ENCODE data around the gene TOP2A.
"Not testable (repeated sequence)": the region's sequence is repeated elsewhere in the genome, so short reads cannot be mapped to it uniquely, and the experiment has no call there.

The TOP2A gene

DNA sequence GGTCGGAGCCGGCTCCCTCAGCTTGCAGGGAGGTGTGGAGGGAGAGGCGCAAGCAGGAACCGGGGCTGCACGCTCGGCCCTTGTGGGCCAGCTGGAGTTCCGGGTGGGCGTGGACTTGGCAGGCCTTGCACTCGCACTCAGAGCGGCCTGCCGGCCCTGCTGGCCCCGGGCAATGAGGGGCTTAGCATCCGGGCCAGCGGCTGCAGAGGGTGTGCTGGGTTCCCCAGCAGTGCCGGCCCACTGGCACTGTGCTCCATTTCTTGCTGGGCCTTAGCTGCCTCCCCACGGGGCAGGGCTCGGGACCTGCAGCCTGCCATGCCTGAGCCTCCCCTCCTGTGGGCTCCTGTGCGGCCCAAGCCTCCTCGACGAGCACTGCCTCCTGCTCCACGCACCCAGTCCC, 41.9 kb downstream of the TOP2A start:
- not testable (repeated sequence) for DNase-seq

DNA sequence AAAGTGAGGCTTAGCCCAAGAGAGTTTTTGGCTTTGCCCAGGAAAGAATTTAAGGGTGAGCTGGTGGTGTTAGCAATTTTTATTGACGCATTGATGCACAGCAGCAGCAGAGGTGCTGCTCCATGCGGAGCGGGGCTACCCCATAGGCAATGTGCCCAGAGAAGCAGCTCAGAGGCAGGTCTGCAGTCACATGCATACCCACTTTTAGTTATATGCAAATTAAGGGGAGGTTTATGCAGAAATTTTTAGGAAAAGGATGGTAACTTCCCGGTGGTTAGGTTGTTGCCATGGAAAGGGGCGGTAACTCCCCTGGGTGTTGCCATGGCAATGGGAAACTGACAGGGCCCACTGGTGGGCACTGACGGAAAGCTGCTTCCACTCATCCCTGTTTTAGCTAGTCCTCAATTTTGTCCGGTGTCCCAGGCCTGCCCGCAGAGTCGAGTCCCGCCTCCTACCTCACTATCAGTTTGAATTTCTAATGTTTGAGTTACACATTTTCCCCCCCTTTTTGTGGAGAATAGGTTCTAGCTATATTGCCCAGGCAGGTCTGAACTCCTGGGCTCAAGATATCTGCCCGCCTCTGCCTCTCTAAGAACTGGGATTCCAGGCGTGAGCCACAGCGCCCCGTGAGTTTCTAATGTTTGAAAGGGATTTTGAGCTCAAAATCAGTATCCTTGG, 42.7 kb downstream of the TOP2A start:
- DNase-seq: no peak

DNA sequence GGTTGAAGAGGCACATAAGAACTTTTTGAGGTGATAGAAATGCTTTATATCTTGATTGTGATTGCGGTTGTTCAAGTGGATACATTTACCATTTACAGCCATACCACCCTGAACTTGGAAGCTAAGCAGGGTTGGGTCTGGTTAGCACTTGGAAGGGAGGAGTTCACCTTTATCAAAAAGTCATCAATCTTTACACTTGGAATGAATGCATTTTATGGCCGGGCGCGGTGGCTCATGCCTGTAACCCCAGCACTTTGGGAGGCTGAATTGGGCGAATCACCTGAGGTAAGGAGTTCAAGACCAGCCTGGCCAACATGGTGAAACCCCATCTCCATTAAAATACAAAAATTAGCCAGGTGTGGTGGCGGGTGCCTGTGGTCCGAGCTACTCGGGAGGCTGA, 43.7 kb downstream of the TOP2A start:
- no peak for DNase-seq

DNA sequence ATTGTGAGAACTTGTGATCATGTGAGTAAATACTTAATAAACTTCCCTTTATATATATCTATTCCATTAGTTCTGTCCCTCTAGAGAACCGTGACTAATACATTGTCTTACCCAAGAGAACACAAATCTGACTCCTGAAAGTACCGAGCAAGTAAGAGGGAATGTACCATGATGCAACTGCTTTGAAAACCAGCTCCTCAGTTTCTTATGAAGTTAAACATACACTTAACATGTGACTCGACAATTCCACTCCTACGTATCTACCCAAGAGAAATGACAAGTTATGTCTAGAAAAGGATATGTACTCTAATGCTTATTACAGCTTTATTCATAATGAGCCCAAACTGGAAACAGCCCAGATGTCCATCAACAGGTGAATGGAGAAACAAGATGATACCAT, 44.4 kb downstream of the TOP2A start:
- DNase-seq: peak; percentile 65

DNA sequence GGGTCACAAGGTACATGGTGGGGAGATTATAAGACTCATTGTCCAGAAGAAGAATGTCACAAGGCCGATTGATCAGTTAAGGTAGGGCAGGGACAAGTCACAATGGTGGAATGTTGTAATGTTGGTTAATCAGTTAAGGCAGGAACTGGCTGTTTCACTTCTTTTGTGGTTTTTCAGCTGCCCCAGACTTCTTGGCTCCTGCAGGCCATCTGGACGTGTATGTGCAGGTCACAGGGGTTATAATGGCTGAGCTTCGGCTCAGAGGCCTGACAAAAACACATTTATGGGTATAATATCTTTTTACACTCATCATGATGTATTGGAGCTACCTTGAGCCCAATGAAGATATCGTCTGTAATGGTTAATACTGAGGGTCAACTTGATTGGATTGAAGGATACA, 45.1 kb downstream of the TOP2A start:
- not testable (repeated sequence) for DNase-seq

DNA sequence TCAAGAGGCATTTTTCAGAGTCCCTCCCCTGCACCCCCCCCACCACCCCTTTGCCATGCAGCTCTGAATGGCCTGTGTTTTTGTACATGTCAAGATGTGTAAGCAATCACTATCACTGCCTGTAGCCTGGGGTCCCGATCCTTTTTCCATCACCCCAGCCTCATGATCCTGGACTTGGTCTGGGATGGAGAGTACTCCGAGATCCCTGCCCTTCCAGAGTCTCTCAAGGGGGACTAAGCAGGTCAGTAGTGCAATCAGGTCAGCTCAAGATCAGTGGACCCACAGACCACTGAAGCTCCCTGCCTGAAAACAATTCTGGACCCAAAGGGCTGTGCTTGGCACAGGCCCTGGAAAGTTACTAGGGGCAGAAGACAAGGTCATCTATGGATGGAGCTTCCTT, 45.7 kb downstream of the TOP2A start:
- DNase-seq: no peak

DNA sequence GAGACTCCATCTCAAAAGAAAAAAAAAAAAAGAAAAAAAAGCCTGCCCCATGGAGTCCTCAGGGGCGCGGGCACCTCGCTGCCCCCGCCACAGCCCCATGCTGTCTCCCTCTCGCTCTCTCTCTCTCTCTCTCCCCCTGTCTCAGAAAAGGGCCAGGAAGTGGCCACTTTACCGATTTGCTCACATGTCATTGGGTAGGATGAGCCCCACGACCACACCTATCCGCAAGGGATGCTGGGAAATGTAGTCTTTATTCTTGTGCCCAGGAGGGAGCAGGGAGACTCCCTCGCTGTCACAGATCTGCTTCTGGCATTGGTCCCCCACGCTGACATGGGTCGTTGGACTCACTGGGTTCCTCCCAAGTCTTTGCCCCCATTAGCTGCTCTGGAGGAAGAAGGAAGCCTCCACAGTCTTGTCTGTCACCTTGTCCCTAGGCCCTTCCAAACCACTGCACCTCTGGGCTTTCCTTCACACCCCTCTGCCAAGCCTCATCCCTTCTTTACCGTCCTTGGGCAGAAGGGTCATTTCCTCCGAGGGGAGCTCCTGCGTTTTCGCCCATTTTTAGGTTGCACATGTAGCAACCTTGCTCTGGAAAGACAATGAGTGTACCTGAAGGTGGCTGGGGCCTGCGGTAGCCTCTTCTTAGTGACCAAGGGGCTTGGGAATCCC, 46.3 kb downstream of the TOP2A start:
- no peak for DNase-seq

DNA sequence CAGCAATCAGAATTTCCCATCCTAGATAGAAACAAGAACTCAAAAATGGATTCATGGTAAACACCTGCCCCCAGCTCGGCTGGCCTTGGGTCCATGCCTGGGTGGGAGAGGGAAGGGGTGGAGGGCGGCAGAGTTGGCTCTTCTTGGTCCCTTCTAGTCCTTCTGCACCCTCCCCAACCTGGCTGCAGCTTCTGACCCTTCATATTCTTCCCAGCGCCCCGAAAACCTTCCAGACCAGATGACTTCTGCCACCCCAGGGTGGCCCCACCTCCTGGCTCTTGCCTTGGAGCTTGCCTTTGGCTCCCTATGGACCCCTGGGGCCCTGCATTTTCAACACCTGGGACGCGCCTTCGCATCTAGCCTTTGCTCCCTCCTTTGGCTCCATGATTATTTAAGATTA, 47.8 kb downstream of the TOP2A start:
- DNase-seq: no peak

DNA sequence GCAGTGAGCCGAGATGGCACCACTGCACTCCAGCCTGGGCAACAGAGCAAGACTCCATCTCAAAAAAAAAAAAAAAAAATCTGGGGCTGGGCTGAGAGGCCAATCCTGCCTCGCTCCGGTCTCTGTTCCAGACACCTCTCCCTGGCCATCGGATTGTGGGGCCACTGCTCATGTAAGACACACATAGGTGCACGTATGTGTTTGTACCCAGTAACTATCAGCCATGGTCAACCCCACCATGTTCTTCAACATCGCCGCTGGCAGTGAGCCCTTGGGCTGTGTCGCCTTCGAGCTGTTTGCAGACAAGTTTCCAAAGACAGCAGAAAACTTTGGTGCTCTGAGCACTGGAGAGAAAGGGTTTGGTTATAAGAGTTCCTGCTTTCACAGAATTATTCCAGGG, 50.0 kb downstream of the TOP2A start:
- not testable (repeated sequence) for DNase-seq

DNA sequence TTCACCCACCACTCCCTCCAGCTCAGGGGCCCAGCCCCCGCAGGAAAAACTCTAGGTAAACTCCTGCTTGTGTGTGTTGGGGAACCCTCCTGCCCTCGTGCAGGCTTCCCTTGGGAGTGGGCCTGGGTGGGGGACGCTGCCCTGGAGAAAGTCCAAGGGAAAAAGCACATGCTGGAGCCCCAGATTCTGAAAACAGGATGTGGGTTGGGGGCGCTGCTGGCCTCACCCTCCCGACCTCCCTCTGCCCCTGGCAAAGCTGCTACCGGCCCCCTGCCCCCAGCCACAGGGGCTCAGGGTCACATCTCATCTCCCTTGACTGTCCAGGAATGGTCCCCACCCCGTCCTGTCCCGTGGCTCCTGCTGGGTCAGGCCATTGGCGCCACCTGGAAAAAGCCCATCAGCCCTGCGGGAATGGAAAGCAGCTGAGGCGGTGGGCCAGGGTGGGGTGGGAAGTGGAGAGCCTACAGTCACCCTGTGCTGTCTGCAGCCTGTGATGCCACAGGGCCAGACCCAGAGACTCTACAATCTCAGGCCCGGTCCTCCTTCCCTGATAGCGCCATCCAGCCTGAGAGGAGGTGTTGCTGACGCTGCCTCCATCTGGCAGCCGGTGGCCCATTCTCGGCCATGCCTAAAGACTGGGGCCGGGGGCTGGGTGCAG, 50.7 kb downstream of the TOP2A start:
- no peak for DNase-seq

DNA sequence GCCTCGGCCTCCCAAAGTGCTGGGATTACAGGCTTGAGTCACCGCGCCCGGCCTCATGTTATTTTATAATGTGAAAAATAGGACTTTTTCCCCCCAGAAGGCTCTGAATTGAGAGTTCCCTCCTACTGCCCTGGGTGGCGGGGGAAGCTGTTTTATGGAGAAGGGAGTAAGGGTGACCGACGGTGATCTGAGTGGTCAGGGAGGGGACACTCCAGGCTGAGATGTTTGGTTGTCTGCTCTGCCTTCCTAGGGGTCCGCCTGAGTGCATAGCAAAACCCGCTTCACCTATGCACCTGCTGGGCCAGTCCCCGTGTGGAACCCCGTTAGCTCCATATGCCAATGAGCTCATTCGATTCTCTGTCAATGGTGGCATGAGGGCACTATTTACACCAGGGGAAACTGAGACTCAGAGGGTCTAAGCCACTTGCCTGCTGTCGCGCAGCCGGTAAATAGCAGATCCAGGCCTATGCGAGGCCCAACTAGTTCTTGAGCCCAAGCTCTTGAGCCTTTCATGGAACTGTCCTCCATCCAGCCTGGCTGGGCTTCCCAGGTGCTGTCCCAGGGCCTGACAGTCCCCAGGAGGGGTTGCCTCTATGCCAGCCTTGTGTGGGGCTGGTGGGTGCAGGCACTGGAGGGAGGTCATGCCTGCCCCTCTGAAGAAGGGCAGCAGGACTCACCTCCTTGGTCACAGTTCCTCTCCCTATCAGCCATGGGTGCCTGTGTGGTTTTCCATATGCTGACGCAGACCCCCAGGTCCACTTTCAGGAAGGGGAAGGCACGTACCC, 51.4 kb downstream of the TOP2A start:
- DNase-seq: no peak

DNA sequence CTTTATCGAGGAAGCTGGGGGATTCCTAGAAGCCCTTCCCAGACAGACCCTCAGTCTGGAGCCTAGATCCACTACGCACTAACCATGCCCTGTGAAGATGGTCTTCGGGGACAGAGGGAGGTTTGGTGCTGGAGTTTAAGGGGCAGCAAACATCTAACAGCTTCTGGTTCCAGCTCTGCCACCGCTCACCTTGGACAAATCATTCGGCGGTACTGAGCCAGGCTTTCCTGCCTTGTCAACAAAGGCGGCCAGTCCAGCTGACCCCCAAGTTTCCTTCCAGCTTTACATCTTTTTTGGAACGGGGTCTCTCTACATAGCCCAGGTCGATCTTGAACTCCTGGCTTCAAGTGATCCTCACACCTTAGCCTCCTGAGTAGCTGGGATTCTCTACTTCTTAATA, 52.8 kb downstream of the TOP2A start:
- DNase-seq: no peak

DNA sequence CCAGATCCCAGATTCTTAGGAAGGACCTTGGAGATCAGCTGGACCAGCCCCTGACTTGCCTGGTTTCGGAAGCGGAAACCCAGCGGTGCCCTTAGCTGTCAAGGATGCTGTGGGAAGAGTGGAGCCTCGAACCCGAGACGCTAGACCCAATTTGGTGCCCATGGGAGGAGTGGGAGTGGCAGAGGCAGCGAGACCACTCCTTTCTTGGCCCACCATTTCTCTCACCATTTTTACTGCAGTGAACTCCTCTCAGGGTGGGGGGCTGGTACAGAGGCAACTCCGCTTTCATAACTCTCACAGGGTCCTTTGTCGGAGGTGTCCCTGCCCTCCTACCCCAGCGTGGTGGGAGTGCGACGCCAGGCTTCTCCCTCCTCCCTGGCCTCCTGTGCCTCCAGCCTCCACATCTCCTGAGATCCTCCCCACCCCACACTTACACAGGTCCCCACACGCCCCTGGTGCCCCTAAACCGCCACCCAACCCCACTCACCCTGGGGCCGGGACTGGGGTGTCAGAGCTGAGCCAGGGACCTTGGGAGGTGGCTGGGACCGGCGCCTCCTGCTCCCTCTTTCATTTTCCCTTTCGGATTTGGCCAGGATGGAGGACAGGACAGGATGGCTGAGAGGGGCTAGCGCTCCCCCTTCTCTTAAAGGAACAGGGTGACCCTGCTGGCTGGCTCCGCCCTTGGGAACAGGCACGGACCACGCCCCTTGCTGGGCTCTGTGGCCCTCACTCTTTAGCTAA, 53.4 kb downstream of the TOP2A start, which contains the start of gene GJD3:
Gene GJD3 (minus strand): TSS at position 617 of the 741 bp plus-strand sequence. CDS start 922 bp downstream, outside the sequence.
- no peak for DNase-seq

DNA sequence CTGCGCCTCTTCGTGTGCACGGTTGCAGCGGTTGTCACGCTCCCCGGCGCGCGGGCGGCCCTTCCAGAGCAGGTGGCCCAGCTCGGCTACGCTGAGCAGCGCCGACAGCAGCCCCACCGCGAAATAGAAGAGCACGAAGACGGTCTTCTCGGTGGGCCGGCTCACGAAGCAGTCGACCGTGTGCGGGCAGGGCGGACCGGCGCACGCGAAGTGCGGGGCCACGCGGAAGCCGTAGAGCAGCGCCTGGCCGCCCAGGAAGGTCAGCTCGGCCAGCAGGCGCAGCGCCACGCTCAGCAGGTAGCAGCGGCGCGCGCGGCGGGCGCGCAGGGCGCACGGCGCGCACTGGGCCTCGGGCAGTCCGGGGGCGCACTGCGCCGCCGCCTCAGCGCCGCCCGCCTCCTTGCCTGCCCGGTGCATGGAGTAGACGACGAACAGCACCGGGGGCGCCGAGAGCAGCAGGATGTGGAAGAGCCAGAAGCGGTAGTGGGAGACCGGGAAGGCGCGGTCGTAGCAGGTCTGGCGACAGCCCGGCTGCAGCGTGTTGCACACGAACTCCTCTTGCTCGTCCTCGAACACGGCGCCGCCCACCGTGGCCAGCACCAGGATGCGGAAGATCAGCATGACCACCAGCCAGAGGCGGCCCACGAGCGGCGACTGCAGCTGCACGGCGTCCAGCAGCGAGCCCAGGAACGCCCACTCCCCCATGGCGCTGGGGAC, 54.4 kb downstream of the TOP2A start:
- DNase-seq: no peak

DNA sequence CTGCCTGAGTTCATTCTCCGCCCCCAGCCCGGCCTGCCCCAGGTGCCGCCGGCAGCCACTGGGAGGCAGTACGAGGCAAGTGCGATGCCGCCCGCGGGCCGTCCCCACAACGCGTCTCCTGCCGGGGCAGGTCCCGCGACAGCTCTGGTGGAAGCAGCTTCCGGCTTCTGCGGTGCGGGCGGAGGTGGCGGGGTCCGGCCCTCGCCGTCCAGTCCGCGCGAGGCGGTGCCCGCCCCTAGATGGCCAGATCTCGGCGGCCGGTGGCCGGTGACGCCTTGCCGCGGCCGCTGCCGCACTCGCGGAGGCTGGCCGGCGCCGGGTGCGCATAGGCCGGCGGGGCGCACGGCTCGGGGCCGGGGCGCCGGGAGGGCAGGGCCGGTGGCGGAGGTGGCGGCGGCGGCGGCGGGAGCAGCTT, 55.0 kb downstream of the TOP2A start:
- peak; percentile 61 for DNase-seq

DNA sequence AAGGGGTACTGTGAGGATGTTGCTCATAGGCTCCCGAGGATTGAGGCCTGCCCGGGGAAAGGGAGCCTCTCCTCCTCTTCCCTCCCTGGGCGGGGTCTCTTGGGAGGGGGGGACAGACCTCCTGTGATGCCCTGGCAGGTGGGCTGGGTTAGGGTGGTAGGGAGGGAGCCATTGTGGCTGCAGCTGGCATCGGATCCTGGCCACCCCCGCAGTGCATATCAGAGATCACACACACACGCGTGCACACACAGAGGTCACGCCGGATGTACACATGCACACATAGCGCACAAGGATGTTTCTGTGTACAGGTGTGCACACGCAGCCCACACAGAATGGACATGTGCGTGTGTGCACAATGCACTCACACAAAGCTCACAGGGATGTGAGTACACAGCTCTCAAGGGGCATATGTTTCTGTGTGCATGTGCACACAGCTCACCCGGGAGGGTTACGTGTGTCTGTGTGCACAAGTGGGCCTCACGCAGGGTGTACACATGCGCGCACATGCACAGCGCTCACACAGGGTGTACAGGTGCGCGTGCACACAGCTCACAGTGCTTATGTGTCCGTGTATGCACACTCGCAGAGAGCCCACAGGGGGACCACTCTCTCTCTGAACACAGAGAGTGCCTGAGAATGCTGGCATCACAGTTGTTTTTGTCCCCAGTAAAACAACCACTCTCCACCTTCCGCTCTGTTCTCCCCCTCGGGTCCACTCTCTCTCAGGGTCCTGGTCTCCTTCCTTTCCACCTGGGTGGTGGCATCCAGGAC, 55.6 kb downstream of the TOP2A start:
- DNase-seq: no peak

DNA sequence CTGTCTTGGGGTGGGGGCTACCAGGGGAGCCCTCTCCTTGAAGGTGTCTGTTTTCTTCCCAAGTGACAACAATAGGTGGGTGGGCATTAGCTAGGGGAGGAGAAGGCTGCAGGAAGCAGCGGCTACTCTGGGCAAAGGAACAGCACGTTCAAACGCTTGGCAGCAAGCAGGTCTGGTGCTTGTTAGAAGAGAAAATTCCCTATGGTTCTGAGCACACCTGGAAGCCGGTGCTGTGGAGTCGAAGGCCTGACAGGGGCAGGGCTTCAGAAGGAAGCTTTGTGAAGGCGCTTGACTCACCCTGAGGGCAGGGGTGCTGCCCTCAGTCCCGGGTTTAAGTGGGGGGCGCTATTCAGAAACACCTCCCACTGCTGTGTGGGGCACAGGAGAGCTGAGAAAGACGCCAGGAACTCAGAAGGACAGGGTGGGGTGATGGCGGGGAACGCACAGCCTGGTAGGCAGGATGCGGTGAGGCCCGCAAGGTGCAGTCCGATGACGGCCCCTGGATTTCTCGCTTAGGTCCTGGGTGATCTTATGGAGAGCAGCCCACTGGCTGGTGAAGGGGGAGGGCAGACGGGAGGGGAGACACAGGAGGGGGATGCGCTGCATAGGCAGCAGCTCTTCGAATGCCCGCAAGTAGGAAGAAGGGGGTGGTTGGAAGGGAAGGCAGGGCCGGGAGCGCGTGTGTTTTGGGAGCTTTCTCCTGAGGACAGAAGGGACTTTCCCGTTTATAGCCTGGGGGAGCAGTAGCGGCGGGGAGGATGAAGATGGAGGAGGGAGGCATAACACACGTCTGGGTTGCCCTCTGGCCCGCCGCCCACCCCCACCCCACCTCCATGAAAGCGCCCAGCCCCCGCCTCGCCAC, 56.4 kb downstream of the TOP2A start:
- DNase-seq: no peak

DNA sequence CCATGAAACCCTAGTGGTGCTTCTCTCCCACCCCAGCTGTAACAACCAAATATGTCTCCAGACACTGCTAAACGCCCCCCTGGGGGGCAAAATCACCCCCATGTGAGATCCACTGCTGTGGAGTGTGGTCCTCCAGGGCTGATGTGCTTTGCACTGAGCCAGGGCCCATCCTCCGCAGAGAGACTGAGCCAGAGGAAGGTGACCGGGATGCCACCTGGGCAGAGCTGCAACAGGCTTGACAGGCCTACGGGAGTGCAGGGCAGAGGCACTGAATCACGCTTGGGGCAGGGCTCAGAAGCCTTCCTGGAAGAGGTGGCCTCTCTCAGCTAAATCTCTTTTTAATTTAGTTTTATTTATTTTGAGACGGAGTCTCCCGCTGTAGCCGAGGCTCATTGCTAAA, 57.6 kb downstream of the TOP2A start:
- DNase-seq: no peak

DNA sequence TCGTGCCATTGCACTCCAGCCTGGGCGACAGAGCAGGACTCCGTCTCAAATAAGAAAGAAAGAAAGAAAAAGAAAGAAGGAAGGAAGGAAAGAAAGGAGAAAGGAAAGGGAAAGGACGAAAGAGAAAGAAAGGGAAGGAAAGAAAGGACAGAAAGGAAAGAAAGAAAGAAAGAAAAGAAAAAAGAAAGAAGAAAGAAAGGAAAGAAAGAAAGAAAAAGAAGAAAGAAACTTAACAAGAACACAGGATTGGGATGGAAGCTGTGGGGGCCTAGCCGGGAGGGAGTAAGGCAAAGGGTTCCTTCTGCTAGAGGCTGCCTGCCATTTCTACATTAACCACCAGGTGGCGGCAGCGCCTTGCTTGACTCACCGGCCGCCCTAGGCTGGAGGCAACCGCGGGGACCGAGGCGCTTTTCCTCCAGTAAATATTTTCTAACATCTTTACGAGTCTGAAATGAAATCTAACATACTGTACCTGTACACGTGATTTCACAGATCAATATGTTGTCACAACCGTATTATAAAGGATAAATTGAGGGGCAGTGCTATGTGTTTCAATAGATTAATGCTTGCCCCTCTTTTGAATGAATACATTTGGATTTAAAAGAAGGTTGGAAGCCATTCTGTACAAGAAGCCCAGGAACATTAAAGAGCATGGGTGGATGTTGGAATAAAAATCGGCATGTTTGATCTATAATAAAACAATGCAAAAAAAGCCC, 59.2 kb downstream of the TOP2A start:
- DNase-seq: peak; percentile 74

All from fibroblast of skin of right quadriceps (primary cell).